AG04449 (cell line): ENCODE measurements around the gene ITGB3.

Experiments
- CTCF ChIA-PET: fragments of 350-600 bp; formaldehyde crosslinking; extraction: SDS; loops from one replicate; lab custom pipeline; 2021; ENCODE audit warnings: antibody characterized with exemption; lab: Yijun Ruan, JAX
- POLR2A ChIA-PET: fragments of 400-600, 350-600 bp; formaldehyde crosslinking; extraction: SDS; loops from one replicate; lab custom pipeline; 2020; ENCODE audit warnings: antibody characterized with exemption, inconsistent platforms; lab: Yijun Ruan, JAX
- DNase-seq: peaks from one replicate; pipeline ENCODE4 v3.0.0-alpha.2; 2010; ENCODE audit warnings: low read depth, low spot score
- H3K4me3 ChIP-seq: 2 replicates; pipeline ENCODE4 v1.5.1; 2011; ENCODE audit warnings: low read depth, mild to moderate bottlenecking, control low read depth, low read length
- CTCF ChIP-seq: IDR thresholded peaks from one replicate; pipeline ENCODE4 v1.5.1; 2011; ENCODE audit warnings: mild to moderate bottlenecking, moderate library complexity, low read length, control low read depth, inconsistent platforms; ENCODE audit not compliant: insufficient read depth; ENCODE audit errors: missing control alignments

Gene ITGB3

GRCh38 chr17:47208744-47209488, 44.7 kb upstream of the ITGB3 start, which contains the start of gene MYL4:
Gene MYL4 (plus strand): TSS chr17:47209348. CDS start chr17:47209423, 75 bp downstream.
- ChIA-PET CTCF (interaction anchor here (2.0 to 3.9 kb wide), 4 partner anchors 11 to 107 kb away, joined by 5 to 18 read pairs (median 13); no protein-coding TSS in a partner anchor), POLR2A (no interaction called here)
- no peak for TF ChIP-seq CTCF
- H3K4me3 ChIP-seq, result no peak within 1 kb of the TSS
- DNase-seq, result no peak

- no peak for DNase-seq
- TF ChIP-seq CTCF, result no peak
- H3K4me3 ChIP-seq, result no peak overlapping the region
- CTCF ChIA-PET, result interaction anchor here (1.3 to 3.9 kb wide), 3 partner anchors 16 to 106 kb away, joined by 3 to 16 read pairs (median 5); no protein-coding TSS in a partner anchor
- POLR2A ChIA-PET, result no interaction called here
Measured at GRCh38 chr17:47209499-47209898, 44.1 kb upstream of the ITGB3 start.

GRCh38 chr17:47210105-47210504, 43.5 kb upstream of the ITGB3 start:
- ChIA-PET POLR2A (no interaction called here), CTCF (interaction anchor here (1.3 to 2.0 kb wide), 3 partner anchors 11 to 105 kb away, joined by 3 to 5 read pairs (median 4); no protein-coding TSS in a partner anchor)
- no peak for TF ChIP-seq CTCF
- DNase-seq, result no peak
- no peak overlapping the region for H3K4me3 ChIP-seq

GRCh38 chr17:47210779-47211178, 42.8 kb upstream of the ITGB3 start:
- ChIA-PET CTCF (interaction anchor here (1.3 to 2.0 kb wide), 3 partner anchors 10 to 104 kb away, joined by 3 to 5 read pairs (median 4); no protein-coding TSS in a partner anchor), POLR2A (no interaction called here)
- H3K4me3 ChIP-seq, result no peak overlapping the region
- no peak for TF ChIP-seq CTCF
- DNase-seq, result no peak

- no peak for TF ChIP-seq CTCF
- H3K4me3 ChIP-seq, result no peak overlapping the region
- ChIA-PET CTCF (no interaction called here), POLR2A (no interaction called here)
- DNase-seq, result no peak
Measured at GRCh38 chr17:47212458-47212857, 41.2 kb upstream of the ITGB3 start.

GRCh38 chr17:47213540-47213939, 40.1 kb upstream of the ITGB3 start:
- TF ChIP-seq CTCF, result no peak
- POLR2A ChIA-PET, result no interaction called here
- CTCF ChIA-PET, result interaction anchor here (1.2 kb wide), 1 partner anchor 16 kb away, joined by 3 read pairs; no protein-coding TSS in a partner anchor
- H3K4me3 ChIP-seq, result no peak overlapping the region
- DNase-seq, result no peak
